Prostate gland (tissue), 2 donors: ENCODE measurements around the gene COTL1.

ENCODE experiments used
- CTCF ChIP-seq, 4 experiments: fragments of 200-600 bp in 2 of 4; fragments of 450-650 bp in 2 of 4; sonication (generic) in 2 of 4; IDR thresholded peaks; 1 replicate in 3 of 4; 2 replicates in 1 of 4; pipeline ENCODE4 v1.5.1; 2016 to 2019; ENCODE audit warnings: antibody characterized with exemption in 4 of 4, mild to moderate bottlenecking in 2 of 4, moderate library complexity in 2 of 4
- POLR2A ChIP-seq: fragments of 450-650 bp; IDR thresholded peaks from one replicate; pipeline ENCODE4 v1.6.1; 2016; ENCODE audit warnings: antibody characterized with exemption, mild to moderate bottlenecking

GRCh38 chr16:84607694-84608093, 10.2 kb downstream of the COTL1 start:
- TF ChIP-seq CTCF (IDR thresholded peaks at IDR 0.05) (no peak), POLR2A (no peak)
